Kidney (tissue), 14 donors: ENCODE results near the gene OXLD1. TPM values are rescaled to one million over a fixed set of nuclear protein-coding genes. Genes with fewer than 3 reads are reported as not detected.

ENCODE experiments used
- DNase-seq, 5 donors: peaks; one replicate each; pipeline ENCODE4 v3.0.0-alpha.2; 2013 to 2020
- FAIRE-seq: peaks from 2 replicates; lab custom pipeline; 2012; peaks lifted over from hg19 to GRCh38; lab: Jason Lieb, UNC
- H3K27ac ChIP-seq, 2 donors: one replicate each; pipeline ENCODE4 v1.7.0; 2013; ENCODE audit warnings: low read depth in 2 of 2, low read length in 2 of 2, inconsistent platforms in 1 of 2
- H3K27me3 ChIP-seq: one replicate; pipeline ENCODE4 v1.7.1; 2013; ENCODE audit warnings: low read length, inconsistent platforms; ENCODE audit not compliant: control insufficient read depth, insufficient read depth
- H3K36me3 ChIP-seq, 3 donors: one replicate each; pipeline versions ENCODE4 v1.7.0 to v1.7.1; 2013; ENCODE audit warnings: low read length in 3 of 3, control low read depth in 1 of 3, inconsistent platforms in 1 of 3; ENCODE audit not compliant: insufficient read depth in 3 of 3, control insufficient read depth in 2 of 3
- H3K4me1 ChIP-seq, 3 donors: one replicate each; pipeline versions ENCODE4 v1.7.0 to v1.7.1; 2013; ENCODE audit warnings: low read length in 3 of 3, inconsistent platforms in 1 of 3, low read depth in 1 of 3; ENCODE audit not compliant: control insufficient read depth in 2 of 3, insufficient read depth in 2 of 3
- H3K4me3 ChIP-seq, 3 donors: one replicate each; pipeline versions ENCODE4 v1.7.0 to v1.8.1; 2013; ENCODE audit warnings: low read length in 3 of 3, control low read depth in 1 of 3, inconsistent platforms in 1 of 3
- H3K9ac ChIP-seq, 3 donors: one replicate each; pipeline versions ENCODE4 v1.7.0 to v1.7.1; 2013; ENCODE audit warnings: low read length in 3 of 3, control low read depth in 1 of 3, inconsistent platforms in 1 of 3
- H3K9me3 ChIP-seq, 3 donors: one replicate each; pipeline versions ENCODE4 v1.7.0 to v1.7.1; 2013; ENCODE audit warnings: low read length in 3 of 3, control low read depth in 1 of 3, inconsistent platforms in 1 of 3; ENCODE audit not compliant: control insufficient read depth in 2 of 3, insufficient read depth in 1 of 3
- CTCF ChIP-seq: IDR thresholded peaks from 3 replicates; pipeline ENCODE4 v1.5.1; 2012; ENCODE audit warnings: mild to moderate bottlenecking, moderate library complexity, borderline replicate concordance; ENCODE audit not compliant: insufficient read depth; ENCODE audit errors: extremely low read depth
- intact Hi-C: fragments of 100-400 bp; cut with DNase I; formaldehyde crosslinking; loops from one replicate; pipeline ENCODE4 v1.11.1; 2022
- polyA plus RNA-seq: library from polyadenylated mRNA; stranded (reverse); fragments of 350-450 nt; fragmentation: Illumina TruSeq; extraction: RNeasy Lipid Tissue Mini Kit (QIAGEN cat#74804); gene quantifications from one replicate; pipeline ENCODE4 v1.2.3, GENCODE V29; 2014; ENCODE audit warnings: low read depth, low replicate concordance; ENCODE audit not compliant: insufficient read depth
- total RNA-seq: library from RNA; stranded (reverse); fragmentation: NEBNext Ultra II Directional; extraction: Animal tissue kit (Norgen Biotek cat#: 25700); gene quantifications from one replicate; pipeline ENCODE4 v1.2.1, GENCODE V29; 2021
- donor health status: control.
- donor health status: control.
- donor health status: control.
- donor health status: control.
- donor health status: control.
- donor health status: DM: yes; HTN: yes; CAD: no.
- donor health status: Normal renal cell carcinoma (clear cell type).

OXLD1 gene
- total and polyA plus RNA-seq, 2 donors from 2014 or later: 28.2 to 51.9 TPM

GRCh38 chr17:81683208-81683583 is 16.8 kb upstream of the OXLD1 start:
- peak overlapping the region; percentile 55 to 91 (median 80) for H3K9ac ChIP-seq
- FAIRE-seq (no peak), DNase-seq (no peak)
- intact Hi-C loops: no loop called here
- peak overlapping the region; percentile 77 to 78 for H3K27ac ChIP-seq
- no peaks in the 10 kb centered on the region for H3K27me3 ChIP-seq
- peaks cover 0 to 16% (median 10%) of the 10 kb centered on the region in 3 donors for H3K36me3 ChIP-seq
- peak overlapping the region; percentile 65 to 95 (median 75) for H3K4me3 ChIP-seq
- H3K9me3 ChIP-seq: no peaks in the 10 kb centered on the region
- TF ChIP-seq CTCF: no peak
- H3K4me1 ChIP-seq: peaks cover 0 to 23% (median 11%) of the 10 kb centered on the region in 3 donors

- no peak overlapping the region for H3K27ac ChIP-seq
These were observed 16.3 kb upstream of the OXLD1 start for GRCh38 chr17:81682565-81683207.

GRCh38 chr17:81681672-81682071 is 15.3 kb upstream of the OXLD1 start:
- peaks cover 0 to 6% (median 5%) of the 10 kb centered on the region in 3 donors for H3K36me3 ChIP-seq
- H3K27me3 ChIP-seq: no peaks in the 10 kb centered on the region
- no peak overlapping the region for H3K27ac ChIP-seq
- no peak for DNase-seq
- FAIRE-seq: no peak
- no peaks in the 10 kb centered on the region for H3K9me3 ChIP-seq
- H3K4me1 ChIP-seq: peaks cover 0 to 23% (median 11%) of the 10 kb centered on the region in 3 donors
- TF ChIP-seq CTCF: no peak
- no peak overlapping the region for H3K9ac ChIP-seq
- H3K4me3 ChIP-seq: no peak overlapping the region
- intact Hi-C loops: no loop called here

More at GRCh38 chr17:81682565-81683207, 16.3 kb upstream of the OXLD1 start:
- TF ChIP-seq CTCF: no peak
- DNase-seq: peak in 3 of 5 donors; percentile 15 to 36 (median 16)
- H3K9me3 ChIP-seq: no peaks in the 10 kb centered on the region
- peaks cover 0 to 23% (median 11%) of the 10 kb centered on the region in 3 donors for H3K4me1 ChIP-seq
- no peak for FAIRE-seq
- peak overlapping the region; percentile 65 to 95 (median 75) for H3K4me3 ChIP-seq
- H3K9ac ChIP-seq: peak overlapping the region; percentile 32 to 91 (median 55)
- no peaks in the 10 kb centered on the region for H3K27me3 ChIP-seq
- H3K36me3 ChIP-seq: peaks cover 0 to 15% (median 10%) of the 10 kb centered on the region in 3 donors
- intact Hi-C loops: no loop called here
